Inferior parietal cortex (tissue), 1 donor: Measurements from ENCODE around the gene ARHGEF11.
"Not testable (repeated sequence)": the region's sequence is repeated elsewhere in the genome, so short reads cannot be mapped to it uniquely, and the experiment has no call there.

ENCODE experiments used
- DNase-seq: peaks from one replicate; pipeline ENCODE4 v3.0.0-alpha.2; 2016; ENCODE audit errors: extremely low spot score

ARHGEF11 gene

DNA sequence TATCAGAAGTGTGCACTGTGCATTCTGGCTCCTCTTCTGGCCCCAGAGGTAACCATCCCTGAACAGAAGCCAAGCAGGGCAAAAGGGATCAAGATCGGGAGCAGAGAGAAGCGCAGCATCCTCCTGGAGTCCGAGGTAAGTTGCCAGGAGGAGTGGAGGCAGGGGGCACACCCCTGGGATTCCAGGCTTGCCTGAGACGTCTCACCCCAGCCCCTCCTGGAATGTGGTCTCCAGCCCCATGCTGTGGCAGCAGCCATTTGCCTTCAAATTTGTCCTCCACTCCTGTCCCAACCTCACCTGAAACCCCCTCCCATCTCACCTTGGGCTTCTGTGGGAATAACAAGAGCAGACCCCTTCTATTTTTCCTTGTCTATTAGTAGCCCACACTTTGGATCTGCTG lies 115.1 kb downstream of the ARHGEF11 start:
- no peak for DNase-seq

DNA sequence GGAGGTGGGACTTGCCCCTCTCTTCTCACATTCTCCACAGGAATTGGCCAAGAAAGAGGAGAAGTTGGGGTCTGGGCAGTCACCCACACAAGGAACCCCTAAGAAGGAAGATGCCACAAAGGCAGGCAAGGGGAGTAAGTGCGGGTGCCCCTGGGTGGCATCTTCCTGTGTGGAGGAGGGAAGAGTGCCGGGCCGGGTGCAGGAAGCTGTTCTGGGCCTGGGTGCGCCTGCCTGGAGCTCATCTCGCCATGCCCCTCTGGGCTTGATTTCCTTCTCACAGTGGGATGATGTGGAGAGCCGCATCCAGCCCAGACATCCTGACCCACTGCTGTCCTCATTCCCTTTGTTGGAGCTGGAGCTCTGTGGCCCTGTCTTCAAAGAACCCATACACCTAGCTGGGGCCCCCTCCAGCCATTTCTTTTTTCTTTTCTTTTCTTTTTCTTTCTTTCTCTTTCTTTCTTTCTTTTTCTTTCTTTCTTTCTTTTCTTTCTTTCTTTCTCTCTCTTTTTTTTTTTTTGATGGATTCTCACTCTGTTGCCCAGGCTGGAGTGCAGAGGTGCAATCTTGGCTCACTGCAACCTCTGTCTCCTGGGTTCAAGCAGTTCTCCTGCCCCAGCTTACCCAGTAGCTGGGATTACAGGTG lies 115.8 kb downstream of the ARHGEF11 start:
- no peak for DNase-seq

DNA sequence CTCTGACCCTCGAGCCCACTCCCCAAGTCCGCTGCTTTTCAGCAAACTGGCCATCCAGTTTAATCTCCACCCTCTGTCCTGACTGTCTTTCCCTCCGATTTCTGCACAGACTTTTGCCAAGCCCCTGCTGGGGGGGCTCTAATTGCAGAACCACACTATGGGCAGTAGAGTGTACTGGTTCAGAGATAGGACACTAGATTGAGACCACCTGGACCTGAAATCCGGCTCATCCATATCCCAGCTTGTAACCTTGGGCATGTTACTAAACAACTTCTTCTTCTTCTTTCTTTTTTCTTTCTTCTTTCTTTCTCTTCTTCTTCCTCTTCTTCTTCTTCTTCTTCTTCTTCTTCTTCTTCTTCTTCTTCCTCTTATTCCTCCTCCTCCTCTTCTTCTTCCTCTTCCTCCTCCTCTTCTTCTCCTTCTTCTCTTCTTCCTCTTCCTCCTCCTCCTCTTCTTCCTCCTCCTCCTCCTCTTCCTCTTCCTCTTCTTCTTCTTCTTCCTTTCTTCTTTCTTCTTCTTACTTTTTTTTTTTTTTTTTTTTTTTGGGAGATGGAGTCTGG lies 117.4 kb downstream of the ARHGEF11 start:
- DNase-seq: no peak

DNA sequence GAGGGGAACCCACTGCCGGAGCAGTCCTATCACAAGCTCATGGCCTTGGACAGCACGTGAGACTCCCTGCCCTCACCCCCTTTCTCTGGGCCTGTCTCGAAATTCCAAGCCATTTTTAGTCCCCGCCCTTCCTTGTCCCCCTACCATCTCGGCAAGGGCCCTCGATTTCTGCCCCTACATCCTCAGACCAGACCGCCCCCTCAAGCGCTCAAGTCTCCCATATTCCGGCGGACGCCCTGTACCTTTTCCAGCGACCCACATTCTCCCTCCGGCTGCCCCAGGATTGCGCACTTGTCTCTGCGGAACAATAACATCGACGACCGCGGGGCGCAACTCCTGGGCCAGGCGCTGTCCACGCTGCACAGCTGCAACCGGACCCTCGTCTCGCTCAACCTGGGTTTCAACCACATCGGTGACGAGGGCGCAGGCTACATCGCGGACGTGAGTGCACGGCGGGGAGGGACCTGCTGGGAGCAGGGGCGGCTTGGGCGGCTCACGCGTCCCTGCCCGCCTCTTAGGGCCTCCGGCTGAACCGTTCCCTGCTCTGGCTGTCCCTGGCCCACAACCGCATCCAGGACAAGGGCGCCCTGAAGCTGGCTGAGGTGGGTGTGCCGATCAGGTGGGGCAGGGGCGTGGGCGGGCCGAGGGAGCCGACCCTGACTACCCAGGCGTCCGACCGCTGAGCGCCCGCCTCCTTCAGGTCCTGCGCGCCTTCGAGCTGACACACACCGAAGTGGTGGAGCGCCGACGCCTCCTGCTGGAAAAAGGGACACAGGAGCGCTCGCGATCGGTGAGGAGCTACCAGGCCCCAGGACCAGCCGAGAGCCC lies 118.1 kb downstream of the ARHGEF11 start:
- peak; percentile 44 for DNase-seq

DNA sequence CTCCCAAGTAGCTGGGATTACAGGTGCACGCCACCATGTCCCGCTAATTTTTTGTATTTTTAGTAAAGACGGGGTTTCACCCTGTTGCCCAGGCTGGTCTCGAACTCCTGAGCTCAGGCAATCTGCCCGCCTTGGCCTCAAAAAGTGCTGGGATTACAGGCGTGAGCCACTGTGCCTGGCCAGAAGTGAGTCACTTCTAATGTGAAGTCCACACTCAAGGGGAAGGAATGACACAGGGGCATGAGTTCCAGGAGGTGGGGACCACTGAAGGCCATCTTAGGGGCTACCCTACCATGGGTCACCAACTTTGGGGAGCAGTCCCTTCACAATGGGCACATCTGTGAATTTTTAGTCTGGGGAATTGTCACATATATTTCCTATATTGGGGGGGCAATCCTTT lies 118.8 kb downstream of the ARHGEF11 start:
- not testable (repeated sequence) for DNase-seq

DNA sequence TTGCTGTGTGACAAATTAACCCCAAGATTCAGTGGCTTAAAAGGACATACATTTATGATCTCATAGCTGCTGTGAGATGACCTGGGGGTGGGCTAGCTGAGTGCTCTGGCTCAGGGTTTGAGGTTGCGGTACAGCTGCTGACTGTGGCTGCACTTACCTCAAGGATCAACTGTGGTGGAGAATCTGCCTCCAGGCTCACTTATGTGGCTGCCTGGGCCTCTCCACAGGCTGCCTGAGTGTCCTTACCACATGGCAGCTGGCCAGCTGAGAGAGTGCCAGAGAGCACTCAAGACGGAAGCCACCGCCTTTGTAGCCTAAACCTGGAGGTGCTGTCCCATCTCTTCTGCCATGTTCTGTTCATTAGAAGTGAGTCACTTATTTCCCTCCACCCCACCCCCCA lies 119.4 kb downstream of the ARHGEF11 start:
- no peak for DNase-seq

DNA sequence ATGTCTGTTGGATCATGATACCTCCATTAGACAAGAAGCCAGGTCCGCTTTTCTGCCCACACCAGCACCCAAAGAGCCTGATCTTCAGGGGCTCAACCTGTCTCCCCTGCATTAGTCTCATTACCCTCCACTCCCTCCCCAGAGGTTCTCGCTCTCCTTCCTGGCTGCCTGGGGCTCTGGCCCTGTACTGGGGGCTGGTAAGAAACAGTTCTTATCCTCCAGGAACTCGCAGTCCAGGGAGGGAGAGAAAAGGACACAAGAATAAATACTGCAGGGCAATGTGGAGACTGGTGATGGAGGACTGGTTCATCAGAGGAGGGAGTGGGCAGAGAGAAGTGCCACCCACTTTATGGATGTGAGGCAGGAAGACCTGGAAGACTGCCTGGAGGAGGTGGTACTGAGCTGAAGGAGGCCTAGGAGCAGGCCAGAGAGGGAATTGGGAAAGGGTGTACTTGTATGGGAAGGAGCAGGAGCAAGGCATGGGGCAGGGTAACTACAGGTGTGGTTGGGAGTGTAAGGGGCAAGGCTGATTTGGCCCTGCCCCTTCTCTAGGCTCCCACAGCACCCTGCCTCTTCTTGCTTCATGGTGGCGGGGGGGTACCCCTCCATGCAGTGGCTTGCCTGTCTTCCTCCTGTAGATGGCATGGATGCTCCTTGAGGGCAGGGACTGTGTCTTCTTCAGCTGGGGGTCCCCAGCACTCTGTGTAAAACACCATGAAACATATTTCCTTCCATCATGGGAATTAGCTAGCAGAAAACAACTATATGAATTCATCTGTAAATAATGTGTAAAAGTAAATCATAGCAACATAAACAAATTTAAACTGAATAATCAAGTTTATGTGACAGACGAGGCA lies 120.2 kb downstream of the ARHGEF11 start:
- no peak for DNase-seq

DNA sequence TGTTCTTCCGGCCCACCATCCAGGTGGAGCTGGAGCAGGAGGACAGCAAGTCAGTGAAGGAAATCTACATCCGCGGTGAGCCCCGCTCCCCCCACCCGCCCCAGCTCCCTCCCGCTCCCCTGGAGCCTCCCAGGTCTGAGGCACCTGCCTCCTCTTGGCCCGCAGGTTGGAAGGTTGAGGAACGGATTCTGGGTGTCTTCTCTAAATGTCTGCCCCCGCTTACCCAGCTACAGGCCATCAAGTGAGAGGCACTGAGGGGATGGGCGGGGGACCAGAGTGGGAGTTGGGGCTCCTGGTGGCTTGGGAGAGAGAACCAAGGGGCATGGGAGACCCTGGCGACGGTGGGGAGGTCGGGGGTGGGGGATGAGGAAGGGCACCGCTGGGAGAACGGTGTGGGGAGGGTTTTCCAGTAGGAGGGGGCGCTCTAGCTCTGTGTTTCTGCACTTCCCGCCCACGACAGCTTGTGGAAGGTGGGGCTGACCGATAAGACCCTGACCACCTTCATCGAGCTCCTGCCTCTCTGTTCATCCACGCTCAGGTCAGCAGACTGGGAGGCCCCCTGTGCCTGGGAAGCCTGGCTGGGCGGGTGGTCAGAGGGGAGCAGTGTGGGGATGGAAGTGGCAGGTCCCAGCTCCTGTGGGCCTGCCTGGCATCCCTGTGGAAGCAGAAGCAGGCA lies 120.9 kb downstream of the ARHGEF11 start:
- DNase-seq: no peak

DNA sequence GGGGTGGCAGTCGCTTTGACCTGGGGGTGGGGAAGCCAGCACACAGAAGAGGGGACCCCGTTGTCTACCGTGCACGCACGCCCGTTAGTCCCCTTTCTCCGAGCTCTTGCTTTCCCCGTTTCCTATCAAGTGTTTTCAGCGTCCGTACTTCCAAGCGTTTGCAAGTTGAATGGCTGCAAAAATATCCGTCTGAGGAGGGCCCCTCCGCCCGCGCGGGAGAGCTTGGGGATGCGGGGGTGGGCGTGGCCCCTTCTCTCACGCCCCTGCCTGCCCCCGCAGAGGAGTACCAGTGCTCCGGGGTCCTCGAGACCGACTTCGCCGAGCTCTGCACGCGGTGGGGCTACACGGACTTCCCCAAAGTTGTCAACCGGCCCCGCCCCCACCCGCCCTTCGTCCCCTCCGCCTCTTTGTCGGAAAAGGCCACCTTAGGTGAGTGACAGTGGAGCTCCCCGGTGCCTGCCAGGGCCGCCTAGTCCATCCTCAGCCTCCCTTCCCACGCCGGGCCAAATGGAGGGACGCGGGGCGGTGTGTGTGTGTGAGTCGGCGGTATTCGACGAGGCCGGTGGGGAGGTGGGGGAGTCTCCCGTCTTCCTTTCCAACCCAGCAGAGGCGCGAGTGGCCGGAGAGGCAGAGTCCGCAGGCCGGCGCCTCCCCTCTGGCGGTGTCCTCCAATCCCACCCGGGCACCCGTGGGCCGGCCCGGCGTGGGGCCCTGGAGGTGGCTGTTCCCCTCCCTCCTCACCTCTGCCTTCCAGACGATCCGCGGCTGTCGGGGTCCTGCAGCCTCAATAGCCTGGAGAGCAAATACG lies 121.7 kb downstream of the ARHGEF11 start:
- no peak for DNase-seq

DNA sequence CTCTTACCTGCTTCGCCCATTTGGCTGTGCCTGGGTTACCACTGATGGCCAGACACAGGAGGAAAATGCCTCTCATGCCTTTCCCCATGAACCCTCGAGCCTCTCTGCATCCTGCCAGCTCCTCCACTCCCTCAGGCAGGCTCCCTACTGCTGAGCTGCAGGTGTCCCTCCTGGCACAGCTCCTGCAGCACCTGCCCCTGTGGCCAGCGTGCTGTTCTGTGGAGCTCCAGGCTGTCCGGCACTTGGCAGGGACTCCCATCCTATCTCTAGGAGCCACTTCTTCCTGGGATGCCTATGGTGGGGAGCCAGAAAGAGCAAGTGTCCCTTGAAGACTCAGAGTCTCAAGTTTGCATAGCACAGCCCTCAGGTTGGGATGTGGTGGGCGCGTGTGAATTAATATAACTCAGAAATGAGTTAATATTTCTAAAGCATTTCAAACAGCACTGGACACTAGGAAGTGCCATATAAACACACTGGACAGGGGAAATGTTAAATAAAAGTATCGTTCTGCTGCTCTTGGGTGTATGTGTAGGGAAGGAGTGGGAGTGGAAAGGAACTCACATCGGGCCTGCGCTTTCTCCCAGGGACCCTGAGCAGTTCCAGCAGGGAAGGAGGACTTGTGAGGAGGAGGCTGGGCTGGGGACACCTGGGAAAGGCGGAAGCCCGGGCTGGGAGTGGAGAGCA lies 122.4 kb downstream of the ARHGEF11 start:
- no peak for DNase-seq

DNA sequence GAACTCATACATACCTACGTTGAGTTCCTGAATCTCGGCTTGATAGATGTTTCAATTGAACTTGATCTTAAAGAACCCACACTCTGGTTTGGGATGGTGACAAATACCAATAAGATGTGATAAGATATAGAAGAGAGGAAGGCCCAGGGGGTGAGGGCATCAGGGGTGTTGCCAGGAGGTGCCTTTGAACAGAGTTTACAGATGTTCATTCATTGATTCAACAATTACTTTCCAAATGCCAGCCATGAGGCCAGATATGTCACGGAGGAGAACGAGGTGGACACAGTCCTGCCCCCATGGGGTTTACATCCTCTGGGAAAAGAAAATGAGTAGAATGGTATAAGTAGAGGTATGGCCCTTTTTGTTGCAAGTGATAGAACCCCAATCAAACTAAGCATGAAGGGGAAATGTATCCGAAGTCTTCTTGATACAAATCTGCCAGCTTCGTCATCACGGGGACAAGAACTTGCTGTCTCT lies 124.5 kb downstream of the ARHGEF11 start:
- DNase-seq: no peak

DNA sequence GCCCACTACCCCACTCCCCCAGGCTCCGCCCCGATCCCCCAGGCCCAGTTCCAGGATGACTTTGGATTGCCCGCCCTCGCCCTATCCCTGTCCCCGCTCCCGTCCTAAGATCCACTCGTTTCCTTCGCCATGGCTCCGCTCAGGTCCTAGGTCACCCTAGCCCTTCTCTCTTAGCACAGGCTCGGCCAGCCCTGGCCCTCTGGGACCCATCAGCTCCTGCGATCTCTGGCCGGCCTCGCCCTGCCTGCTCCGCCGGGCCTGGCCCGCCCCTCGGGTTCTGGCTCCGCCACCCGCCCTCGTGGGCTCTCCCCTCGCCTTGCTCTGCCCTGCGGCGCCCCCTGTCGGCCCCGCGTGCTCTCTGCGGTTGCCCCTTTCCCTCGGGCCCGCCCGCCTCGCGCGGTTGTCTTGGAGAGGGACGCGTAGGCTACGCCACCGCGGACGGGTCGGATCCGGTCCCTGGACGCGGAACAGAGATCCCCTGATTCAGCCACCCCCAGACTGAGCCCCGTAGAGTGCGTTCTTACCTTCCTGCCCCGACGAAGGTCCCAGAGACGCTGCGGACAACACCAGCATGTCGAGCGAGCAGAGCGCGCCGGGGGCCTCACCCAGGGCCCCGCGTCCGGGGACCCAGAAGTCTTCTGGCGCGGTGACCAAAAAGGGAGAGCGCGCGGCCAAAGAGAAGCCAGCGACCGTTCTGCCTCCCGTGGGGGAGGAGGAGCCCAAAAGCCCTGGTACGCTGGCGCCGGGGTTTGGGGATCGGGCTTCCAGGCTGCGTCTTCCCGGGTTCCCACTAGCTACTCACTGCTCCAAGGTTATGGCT lies 125.1 kb downstream of the ARHGEF11 start, which contains the start of gene LRRC71:
Gene LRRC71, plus strand, starts transcription at position 400 of the 820 bp plus-strand sequence. Its CDS starts 172 bp downstream, at position 572.
- DNase-seq: peak; percentile 56

DNA sequence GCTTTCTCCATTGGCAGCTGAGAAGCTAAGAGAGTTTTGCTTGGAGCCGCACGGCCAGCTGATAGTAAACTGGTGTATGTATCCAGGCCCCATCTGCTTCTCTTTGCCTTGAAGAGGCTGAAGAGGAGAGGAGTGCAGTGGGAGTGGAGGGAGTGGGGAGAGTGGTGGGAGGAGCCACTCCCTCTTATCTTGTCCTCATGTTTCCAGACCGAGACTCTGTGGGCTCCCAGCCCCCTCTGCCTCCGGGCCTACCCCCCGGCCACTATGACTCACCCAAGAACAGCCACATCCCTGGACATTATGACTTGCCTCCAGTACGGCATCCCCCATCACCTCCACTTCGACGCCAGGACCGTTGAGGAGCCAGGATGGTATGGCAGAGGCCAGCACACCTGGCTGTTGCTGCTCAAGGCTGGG lies 131.1 kb downstream of the ARHGEF11 start:
- DNase-seq: no peak

DNA sequence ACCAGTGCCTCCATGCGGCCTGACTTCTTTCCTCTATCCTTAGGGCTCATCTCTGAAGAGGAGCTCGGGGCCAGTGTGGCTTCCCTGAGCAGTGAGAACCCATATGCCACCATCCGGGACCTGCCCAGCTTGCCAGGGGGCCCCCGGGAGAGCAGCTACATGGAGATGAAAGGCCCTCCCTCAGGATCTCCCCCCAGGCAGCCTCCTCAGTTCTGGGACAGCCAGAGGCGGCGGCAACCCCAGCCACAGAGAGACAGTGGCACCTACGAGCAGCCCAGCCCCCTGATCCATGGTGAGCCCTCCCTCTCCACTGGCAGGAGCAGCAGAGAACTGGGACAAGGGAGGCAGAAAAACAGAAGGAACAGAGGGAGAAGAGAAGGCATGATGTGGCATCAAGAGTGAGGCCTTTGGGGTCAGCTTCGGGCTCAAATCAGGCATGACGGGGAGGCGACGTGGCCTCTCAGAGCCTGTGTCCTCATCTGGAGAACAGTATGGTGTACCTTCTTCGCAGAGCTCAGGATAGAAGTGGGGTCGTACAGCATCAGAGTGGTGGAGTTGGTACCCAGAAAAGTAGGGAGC lies 131.6 kb downstream of the ARHGEF11 start:
- DNase-seq: no peak

DNA sequence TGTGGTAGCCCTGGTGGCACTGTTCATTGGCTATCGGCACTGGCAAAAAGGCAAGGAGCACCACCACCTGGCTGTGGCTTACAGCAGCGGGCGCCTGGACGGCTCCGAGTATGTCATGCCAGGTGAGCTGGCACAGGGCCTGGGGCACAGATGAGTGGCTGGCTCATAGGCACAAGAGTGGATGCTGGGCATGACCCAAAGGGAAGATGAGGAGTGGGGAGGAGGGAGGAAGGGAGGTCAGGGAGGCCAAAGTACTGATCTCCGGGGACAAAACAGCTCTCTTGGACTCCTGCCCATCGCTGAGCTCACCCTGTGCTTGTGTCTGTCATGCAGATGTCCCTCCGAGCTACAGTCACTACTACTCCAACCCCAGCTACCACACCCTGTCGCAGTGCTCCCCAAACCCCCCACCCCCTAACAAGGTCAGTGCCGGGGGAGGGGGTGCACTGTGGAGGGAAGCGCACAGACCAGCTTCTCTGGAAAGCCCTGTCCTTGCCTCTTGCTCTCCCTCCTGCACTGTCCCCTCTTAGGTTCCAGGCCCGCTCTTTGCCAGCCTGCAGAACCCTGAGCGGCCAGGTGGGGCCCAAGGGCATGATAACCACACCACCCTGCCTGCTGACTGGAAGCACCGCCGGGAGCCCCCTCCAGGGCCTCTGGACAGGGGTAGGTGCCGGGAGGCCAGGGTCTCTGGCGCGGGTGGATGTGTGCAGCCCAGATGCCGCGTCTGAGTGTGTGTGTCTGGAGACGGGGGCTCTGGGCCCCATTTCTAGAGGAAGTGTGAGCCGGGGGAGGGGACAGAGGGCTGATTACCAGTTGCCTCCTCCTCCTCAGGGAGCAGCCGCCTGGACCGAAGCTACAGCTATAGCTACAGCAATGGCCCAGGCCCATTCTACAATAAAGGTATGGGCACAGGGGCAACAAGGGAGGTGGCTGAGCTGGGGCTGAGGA lies 132.4 kb downstream of the ARHGEF11 start:
- DNase-seq: no peak

DNA sequence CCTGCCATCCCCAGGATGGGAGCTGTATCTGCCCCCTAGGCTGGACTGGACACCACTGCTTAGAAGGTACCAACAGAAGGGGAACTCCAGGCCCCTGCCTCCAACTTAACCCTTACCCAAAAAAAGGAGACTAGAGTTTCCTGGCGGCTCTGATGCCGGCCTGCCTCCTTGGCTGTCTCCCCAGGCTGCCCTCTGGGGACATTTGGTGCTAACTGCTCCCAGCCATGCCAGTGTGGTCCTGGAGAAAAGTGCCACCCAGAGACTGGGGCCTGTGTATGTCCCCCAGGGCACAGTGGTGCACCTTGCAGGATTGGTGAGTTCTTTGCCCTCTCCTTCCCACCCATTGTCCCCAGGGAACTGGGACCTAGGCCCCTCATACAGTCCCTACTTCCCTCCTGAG lies 133.2 kb downstream of the ARHGEF11 start:
- no peak for DNase-seq

DNA sequence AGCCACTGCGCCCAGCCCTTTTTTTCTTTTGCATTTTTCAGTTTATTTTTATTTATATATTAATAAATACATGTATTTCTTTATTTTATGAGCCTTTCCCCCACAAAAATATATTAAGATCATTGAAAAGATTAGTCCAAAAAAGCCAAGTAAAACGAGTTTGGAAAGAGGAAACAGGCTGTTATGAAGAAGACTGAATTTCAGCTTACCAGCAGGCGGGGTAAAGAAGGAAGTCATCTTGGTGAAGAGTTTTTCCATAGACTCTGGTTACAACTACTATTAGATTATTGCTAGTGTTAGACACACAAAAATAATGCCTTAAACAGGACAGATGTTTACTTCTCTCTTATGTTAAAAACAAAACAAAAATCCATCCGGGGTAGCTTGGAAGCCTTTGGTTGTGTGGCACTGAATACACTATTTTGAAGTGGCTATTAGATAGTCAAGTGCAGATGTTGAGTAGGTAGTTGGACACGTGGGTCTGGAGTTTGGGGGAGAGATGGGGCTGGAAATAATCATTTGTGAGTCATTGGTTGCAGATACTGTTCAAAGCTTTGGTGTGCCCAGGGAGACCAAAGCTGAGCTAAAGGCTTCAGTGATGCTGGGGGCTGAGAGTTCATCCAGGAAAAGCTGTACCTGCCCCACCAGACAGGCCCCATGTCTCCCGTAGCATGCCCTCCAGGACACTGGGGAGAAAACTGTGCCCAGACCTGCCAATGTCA lies 133.8 kb downstream of the ARHGEF11 start:
- no peak for DNase-seq
